ENCODE measurements around the gene TNFAIP8L1. TPM values are rescaled to one million over a fixed set of nuclear protein-coding genes. Genes with fewer than 3 reads are reported as not detected.

TNFAIP8L1 gene
- total RNA-seq, 1 experiment from 2014 or later, result 22.2 TPM

GRCh38 chr19:4636151-4636717 is 3.1 kb upstream of the TNFAIP8L1 start:
- Histone ChIP-seq H3K36me3 (ENCODE audit: control insufficient read depth in 1 of 2, insufficient read depth in 2 of 2, low read length in 2 of 2) (no peaks in the 10 kb centered on the region), H3K27me3 (ENCODE audit: insufficient read depth, low read length) (no peaks in the 10 kb centered on the region), H3K27ac (ENCODE audit: low read depth, low read length) (peak overlapping the region; percentile 44; the same call in 1 of the 2 replicates), H3K4me2 (ENCODE audit: low read length) (peak overlapping the region; percentile 90), H3K9ac (ENCODE audit: low read length) (peak overlapping the region; percentile 58), H3K4me3 (replicated peaks in 1 of 2; ENCODE audit: low read depth in 1 of 2, low read length in 2 of 2) (peak overlapping the region; percentile 37 to 55), H4K20me1 (ENCODE audit: insufficient read depth) (no peaks in the 10 kb centered on the region), H3K9me3 (ENCODE audit: control insufficient read depth in 1 of 2, insufficient read depth in 1 of 2, low read depth in 1 of 2, low read length in 2 of 2) (no peaks in the 10 kb centered on the region), H3K9me2 (ENCODE audit: insufficient read depth) (no peaks in the 10 kb centered on the region), H2AFZ (ENCODE audit: low read depth, low read length, poor library complexity, severe bottlenecking) (peak overlapping the region; percentile 87), H3K79me2 (ENCODE audit: insufficient read depth, low read length) (peaks cover 18% of the 10 kb centered on the region), H3K4me1 (ENCODE audit: control insufficient read depth in 1 of 2, insufficient read depth in 2 of 2, low read length in 2 of 2) (peaks cover 32 to 62% of the 10 kb centered on the region in 2 experiments)
- RAD21 ChIA-PET (ENCODE audit: low non-redundant PET in 1 of 2, low total read pairs in 2 of 2, uncharacterized antibody in 2 of 2, unreplicated experiment in 2 of 2), result interaction anchor here (0.6 to 1.1 kb wide), 2 partner anchors 69 to 185 kb away, joined by 3 to 4 read pairs; no protein-coding TSS in a partner anchor
- intact Hi-C loops (cut with micrococcal nuclease), result loop anchor here (1.0 to 2.0 kb wide), 2 partner anchors 78 to 113 kb away; no protein-coding TSS in a partner anchor
- ATAC-seq (peak; percentile 36), DNase-seq (ENCODE audit: low read depth, low spot score) (no peak)
- CTCF ChIA-PET, result interaction anchor here (0.6 to 3.3 kb wide), 21 partner anchors 9 to 369 kb away, joined by 3 to 29 read pairs (median 4); partner anchors contain the start of genes FEM1A and PLIN5
- POLR2A ChIA-PET, result interaction anchor here (1.6 kb wide), 1 partner anchor 164 kb away, joined by 4 read pairs; the partner anchor contains the start of gene HDGFL2
- TF ChIP-seq EGR1 (IDR thresholded peaks at IDR 0.05; ENCODE audit: low read depth), result no peak
- TF ChIP-seq POLR2A (IDR thresholded peaks at IDR 0.05; ENCODE audit: borderline replicate concordance, extremely low read depth, insufficient read depth, insufficient read length), result no peak
- TF ChIP-seq RAD21 (IDR thresholded peaks at IDR 0.05; ENCODE audit: low read depth), result peak; percentile 90
- TF ChIP-seq TCF7L2 (IDR thresholded peaks at IDR 0.05; ENCODE audit: borderline replicate concordance, extremely low read depth, insufficient read depth, insufficient read length), result no peak
- no peak for TF ChIP-seq ZNF274 (IDR thresholded peaks at IDR 0.05; ENCODE audit: low read depth, low read length)
- no peak for TF ChIP-seq ATF3 (IDR thresholded peaks at IDR 0.05)
- no peak for TF ChIP-seq EZH2 (IDR thresholded peaks at IDR 0.05)
- no peak for TF ChIP-seq JUND (IDR thresholded peaks at IDR 0.05)
- TF ChIP-seq CTCF (IDR thresholded peaks at IDR 0.05 in 2 of 3, conservative IDR thresholded peaks at IDR 0.05 in 1 of 3; ENCODE audit: borderline replicate concordance in 1 of 3, insufficient read depth in 1 of 3, low read depth in 2 of 3, low read length in 2 of 3), result peak; percentile 80 to 92 (median 88); a peak in 5 of 6 replicates
- peak; percentile 37 for TF ChIP-seq ZBTB33 (IDR thresholded peaks at IDR 0.05; ENCODE audit: extremely low read depth, insufficient replicate concordance, low read length)
- no peak for TF ChIP-seq CBX3 (IDR thresholded peaks at IDR 0.05; ENCODE audit: low read depth)
- TF ChIP-seq EZH2phosphoT487 (IDR thresholded peaks at IDR 0.05; ENCODE audit: borderline replicate concordance), result no peak
- no peak for TF ChIP-seq YY1 (IDR thresholded peaks at IDR 0.05; ENCODE audit: extremely low read depth, insufficient replicate concordance, low read depth, low read length)
- no peak for TF ChIP-seq ELF1 (IDR thresholded peaks at IDR 0.05; ENCODE audit: borderline replicate concordance, low read depth)
- no peak; the same call in 1 of the 2 replicates for TF ChIP-seq POLR2AphosphoS5 (IDR thresholded peaks at IDR 0.05; ENCODE audit: low read depth, low read length)
- TF ChIP-seq SRF (IDR thresholded peaks at IDR 0.05; ENCODE audit: low read depth), result no peak
- no TSS peak for BruUV-seq (replicated peaks)

Measured in HCT116 (cell line).